ENCODE results near the gene POLR3H.

DNA sequence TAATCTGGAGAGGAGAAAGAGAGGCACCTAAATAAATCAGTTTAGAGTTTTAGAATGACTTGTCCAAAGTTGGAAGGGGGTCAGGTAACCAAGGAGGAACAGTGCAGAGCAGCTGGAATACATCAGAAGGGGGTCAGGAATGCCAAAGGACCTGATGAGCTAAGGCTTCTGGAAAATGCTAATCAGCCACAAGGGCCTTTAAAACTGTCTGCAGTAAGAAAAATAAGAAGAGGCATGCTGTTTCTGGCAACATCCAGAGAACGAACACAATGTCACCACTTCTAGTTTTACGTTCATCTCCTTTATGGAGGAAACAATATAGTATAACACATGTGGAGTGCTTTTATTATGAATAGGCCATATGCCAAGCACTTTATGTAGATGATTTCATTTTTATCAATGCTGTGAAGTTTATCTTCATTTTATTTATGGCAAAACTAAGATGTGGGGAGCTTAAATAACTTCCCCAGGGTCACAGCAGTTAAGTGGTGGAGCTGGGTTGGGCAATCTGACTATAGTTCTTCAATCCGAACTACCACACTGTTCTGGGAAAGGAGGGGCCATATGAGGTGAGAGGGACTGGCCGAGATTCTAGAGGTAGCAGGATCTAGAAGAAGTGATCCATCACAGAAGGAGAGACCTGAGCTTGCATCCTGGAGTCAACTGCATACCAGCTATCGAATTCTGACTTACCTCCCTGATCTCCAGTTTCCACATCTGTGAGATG lies 52.7 kb downstream of the POLR3H start:
- TF ChIP-seq, protein P1, sequence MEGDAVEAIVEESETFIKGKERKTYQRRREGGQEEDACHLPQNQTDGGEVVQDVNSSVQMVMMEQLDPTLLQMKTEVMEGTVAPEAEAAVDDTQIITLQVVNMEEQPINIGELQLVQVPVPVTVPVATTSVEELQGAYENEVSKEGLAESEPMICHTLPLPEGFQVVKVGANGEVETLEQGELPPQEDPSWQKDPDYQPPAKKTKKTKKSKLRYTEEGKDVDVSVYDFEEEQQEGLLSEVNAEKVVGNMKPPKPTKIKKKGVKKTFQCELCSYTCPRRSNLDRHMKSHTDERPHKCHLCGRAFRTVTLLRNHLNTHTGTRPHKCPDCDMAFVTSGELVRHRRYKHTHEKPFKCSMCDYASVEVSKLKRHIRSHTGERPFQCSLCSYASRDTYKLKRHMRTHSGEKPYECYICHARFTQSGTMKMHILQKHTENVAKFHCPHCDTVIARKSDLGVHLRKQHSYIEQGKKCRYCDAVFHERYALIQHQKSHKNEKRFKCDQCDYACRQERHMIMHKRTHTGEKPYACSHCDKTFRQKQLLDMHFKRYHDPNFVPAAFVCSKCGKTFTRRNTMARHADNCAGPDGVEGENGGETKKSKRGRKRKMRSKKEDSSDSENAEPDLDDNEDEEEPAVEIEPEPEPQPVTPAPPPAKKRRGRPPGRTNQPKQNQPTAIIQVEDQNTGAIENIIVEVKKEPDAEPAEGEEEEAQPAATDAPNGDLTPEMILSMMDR (IDR thresholded peaks at IDR 0.05) = no peak
- TF ChIP-seq POLR2A (IDR thresholded peaks at IDR 0.05) (no peak), POLR2AphosphoS5 (IDR thresholded peaks at IDR 0.05) (peak; percentile 84)

Data from gastroesophageal sphincter (tissue), 3 donors.